Choroid plexus epithelial cell (primary cell): ENCODE results near the gene LDB2.

ENCODE experiments used
- DNase-seq: peaks from one replicate; pipeline ENCODE4 v3.0.0-alpha.2; 2010; ENCODE audit warnings: low read depth
- H3K4me3 ChIP-seq: 2 replicates; pipeline ENCODE4 v1.5.1; 2011; ENCODE audit warnings: low read depth, mild to moderate bottlenecking, control low read depth, low read length, moderate library complexity
- TF ChIP-seq, protein P1 (sequence below): conservative IDR thresholded peaks from 2 replicates; pipeline ENCODE4 v1.5.1; 2011; ENCODE audit warnings: low read depth, mild to moderate bottlenecking, control low read depth, inconsistent platforms, low read length, moderate library complexity

Gene LDB2

DNA sequence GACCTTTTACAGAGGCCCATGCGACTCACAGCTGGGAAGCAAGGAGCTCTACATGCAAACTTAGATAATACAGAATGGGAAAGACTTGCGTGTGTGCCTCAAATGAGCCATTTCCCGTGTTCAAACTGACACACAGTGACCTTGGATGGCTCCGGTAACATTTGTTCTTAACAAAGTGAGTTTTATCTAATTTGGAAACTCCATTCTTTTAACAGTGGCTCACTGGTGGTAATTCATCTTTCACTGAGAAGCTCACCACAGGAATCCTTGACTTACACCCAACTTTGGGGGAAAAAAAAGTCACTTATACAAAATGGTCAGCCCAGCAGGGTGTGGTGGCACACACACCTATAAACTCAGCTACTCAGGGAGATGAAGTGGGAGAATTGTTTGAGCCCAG is 190.6 kb downstream of the LDB2 start:
- TF ChIP-seq, protein P1, sequence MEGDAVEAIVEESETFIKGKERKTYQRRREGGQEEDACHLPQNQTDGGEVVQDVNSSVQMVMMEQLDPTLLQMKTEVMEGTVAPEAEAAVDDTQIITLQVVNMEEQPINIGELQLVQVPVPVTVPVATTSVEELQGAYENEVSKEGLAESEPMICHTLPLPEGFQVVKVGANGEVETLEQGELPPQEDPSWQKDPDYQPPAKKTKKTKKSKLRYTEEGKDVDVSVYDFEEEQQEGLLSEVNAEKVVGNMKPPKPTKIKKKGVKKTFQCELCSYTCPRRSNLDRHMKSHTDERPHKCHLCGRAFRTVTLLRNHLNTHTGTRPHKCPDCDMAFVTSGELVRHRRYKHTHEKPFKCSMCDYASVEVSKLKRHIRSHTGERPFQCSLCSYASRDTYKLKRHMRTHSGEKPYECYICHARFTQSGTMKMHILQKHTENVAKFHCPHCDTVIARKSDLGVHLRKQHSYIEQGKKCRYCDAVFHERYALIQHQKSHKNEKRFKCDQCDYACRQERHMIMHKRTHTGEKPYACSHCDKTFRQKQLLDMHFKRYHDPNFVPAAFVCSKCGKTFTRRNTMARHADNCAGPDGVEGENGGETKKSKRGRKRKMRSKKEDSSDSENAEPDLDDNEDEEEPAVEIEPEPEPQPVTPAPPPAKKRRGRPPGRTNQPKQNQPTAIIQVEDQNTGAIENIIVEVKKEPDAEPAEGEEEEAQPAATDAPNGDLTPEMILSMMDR, result no peak
- H3K4me3 ChIP-seq, result no peak overlapping the region
- DNase-seq, result peak; percentile 56

DNA sequence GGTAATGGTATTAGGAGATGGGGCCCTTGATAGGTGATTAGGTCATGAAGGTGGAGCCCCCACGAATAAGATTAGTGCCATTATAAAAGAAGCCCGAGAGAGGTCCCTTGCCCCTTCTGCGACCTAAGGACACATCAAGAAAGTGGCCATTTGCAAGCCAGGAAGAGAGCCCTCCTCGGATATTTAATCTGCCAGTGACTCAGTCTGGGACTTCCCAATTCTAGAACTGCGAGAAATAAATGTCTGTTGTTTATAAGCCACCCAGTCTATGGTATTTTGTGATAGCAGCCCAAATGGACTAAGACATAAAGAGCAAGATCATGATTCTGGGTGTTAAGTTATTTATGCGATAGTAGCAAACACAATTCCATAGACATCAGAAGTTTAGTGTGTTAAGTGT is 192.2 kb downstream of the LDB2 start:
- DNase-seq, result peak; percentile 37
- H3K4me3 ChIP-seq, result no peak overlapping the region
- TF ChIP-seq, protein P1, result no peak

DNA sequence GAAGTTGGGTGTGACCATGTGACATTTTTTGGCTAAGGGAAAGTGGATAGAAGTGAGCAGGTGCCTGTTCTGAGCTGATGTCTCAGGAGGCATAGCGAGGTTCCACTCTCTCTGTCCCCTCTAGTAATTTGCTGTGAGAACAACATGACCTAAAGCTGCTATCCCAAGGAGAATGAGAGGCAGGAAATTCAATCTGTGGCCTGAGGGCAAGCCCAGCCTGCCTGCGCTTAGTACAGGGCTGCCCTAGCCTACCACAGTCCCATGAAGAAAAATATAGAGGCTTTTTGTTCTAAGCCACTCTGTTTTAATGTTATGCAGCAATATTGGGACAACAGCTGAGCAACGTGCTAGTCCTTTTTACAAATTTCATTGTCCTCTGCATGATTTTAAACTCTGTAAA is 193.1 kb downstream of the LDB2 start:
- H3K4me3 ChIP-seq, result no peak overlapping the region
- no peak for DNase-seq
- TF ChIP-seq, protein P1, result no peak

DNA sequence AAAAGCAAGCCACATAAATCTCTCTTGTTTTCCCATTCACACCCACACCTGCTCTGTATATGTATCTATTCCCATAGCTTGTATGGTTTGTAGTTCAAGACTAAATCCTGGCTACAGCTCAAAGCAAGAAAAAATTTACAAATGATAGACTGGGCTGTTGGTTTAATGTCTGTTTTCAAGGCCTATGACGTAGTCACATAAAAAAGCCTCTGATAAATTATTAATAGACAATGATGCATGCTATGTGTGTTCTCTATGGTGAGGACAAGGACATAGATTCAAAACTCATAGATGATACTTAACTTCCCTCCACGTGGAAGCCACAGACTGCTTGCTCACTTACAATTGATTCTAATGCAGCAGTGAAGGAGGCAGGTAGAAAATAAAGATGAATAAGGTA is 194.0 kb downstream of the LDB2 start:
- no peak for DNase-seq
- no peak overlapping the region for H3K4me3 ChIP-seq
- TF ChIP-seq, protein P1, result no peak

DNA sequence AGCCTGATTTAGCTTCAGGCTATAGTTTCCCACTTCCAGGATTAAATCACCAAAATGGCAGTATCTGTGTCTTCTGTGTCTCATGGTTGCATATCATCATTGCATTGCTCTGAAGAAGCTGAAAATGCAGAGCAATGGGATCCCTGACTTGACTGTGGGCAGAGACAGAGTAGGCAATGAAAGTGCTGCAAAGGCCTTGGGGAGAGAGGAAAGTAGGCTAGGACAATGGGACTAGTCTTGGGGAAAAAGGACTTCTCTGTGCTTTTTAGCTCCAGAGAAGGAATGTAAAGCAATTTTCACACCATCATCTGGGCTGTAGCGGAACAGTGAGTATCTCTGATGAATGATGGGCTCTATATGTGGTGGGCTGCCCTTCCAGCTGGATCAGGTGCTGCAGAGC is 202.5 kb downstream of the LDB2 start:
- TF ChIP-seq, protein P1, result no peak
- no peak for DNase-seq

DNA sequence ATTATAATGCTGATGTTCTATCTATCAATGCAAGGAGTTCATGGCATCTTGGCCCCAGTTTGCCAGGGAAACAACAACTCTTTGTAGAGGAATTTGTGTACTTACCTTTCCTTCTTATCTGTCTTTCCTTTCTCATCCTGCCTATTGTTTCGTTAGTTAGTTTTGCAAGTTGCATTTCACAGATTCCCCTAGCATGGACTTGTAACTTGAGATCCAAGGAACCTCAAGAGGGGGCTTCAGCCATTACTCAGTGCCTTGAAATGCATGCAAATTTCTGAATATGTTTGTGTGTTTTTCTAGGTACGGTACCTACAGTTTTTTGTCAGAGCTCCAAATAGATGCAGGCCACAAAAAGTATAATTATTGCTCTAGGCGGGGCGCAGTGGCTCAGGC is 203.6 kb downstream of the LDB2 start:
- no peak overlapping the region for H3K4me3 ChIP-seq
- TF ChIP-seq, protein P1, result no peak
- no peak for DNase-seq

More for the DNA sequence above, 202.5 kb downstream of the LDB2 start:
- H3K4me3 ChIP-seq, result no peak overlapping the region

DNA sequence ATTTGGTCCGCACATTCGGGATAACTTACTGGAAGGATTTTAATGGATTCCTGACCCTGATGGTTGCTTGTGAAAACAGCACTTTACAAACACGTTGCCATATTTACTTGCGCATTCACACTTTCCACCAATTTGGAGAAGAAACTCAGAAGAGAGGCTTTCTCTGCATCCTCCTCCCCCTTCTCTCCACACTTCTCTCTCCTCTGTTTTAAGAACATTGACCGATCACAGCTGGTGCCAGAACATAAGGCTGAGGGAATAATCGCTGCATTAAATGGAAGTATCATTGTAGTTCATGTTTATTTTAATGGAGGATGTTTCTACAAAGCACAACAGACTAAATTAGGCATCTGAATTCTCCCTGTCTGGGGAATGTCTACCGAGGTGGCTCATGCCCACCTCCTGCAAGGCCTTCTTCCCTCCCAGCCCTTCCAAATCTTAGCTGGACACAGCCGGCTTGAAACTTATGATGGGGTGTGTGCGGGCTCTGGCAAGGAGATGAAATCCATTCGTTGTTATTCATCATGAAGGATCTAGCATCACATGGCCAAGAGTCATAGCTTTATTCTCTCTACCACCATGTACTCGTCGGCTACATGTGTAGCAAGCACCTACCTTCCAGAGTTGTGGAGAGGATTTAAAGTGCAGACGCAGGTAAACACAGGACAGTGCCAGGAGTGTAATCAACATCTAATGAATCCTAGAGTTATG is 204.1 kb downstream of the LDB2 start:
- DNase-seq, result no peak
- TF ChIP-seq, protein P1, result no peak
- H3K4me3 ChIP-seq, result no peak overlapping the region
